Gastroesophageal sphincter (tissue), 3 donors: ENCODE measurements around the gene ARID3B.

Source experiments
- EP300 ChIP-seq: sonication (generic); formaldehyde crosslinking; IDR thresholded peaks from one replicate; pipeline ENCODE4 v1.6.1; 2017; ENCODE audit warnings: antibody characterized with exemption, mild to moderate bottlenecking
- POLR2A ChIP-seq, 2 donors: fragments of 450-650 bp; IDR thresholded peaks; one replicate each; pipeline ENCODE4 v1.6.1; 2017; ENCODE audit warnings: antibody characterized with exemption in 2 of 2, mild to moderate bottlenecking in 2 of 2, moderate library complexity in 1 of 2
- POLR2AphosphoS5 ChIP-seq: sonication (generic); formaldehyde crosslinking; IDR thresholded peaks from one replicate; pipeline ENCODE4 v1.6.1; 2017; ENCODE audit warnings: antibody characterized with exemption
- TF ChIP-seq, protein P1 (sequence below), 4 experiments: fragments of 200-600 bp in 2 of 4; fragments of 450-650 bp in 2 of 4; sonication (generic) in 1 of 4; IDR thresholded peaks; one replicate each; pipeline ENCODE4 v1.5.1; 2017 to 2019; ENCODE audit warnings: antibody characterized with exemption in 4 of 4, mild to moderate bottlenecking in 2 of 4, moderate library complexity in 2 of 4

DNA sequence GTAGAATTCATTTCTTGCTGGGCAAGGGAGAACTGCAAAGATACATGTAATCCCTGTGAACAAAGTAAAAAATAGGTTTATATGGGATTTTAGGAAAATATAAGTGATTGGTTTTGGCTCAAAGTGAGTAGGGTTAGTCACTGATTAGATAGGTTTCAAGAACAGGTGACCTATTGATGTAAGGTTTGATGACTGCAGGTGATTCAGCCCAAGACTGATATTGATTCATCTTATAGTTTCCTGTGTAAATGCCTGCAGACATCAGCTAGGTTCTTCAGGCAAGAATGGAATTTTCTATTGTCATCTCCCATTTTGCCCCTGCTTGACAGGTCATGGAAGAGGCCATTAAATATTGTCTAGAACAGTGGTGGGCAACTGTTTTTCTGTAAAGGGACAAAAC lies 23.9 kb upstream of the ARID3B start:
- TF ChIP-seq, protein P1, sequence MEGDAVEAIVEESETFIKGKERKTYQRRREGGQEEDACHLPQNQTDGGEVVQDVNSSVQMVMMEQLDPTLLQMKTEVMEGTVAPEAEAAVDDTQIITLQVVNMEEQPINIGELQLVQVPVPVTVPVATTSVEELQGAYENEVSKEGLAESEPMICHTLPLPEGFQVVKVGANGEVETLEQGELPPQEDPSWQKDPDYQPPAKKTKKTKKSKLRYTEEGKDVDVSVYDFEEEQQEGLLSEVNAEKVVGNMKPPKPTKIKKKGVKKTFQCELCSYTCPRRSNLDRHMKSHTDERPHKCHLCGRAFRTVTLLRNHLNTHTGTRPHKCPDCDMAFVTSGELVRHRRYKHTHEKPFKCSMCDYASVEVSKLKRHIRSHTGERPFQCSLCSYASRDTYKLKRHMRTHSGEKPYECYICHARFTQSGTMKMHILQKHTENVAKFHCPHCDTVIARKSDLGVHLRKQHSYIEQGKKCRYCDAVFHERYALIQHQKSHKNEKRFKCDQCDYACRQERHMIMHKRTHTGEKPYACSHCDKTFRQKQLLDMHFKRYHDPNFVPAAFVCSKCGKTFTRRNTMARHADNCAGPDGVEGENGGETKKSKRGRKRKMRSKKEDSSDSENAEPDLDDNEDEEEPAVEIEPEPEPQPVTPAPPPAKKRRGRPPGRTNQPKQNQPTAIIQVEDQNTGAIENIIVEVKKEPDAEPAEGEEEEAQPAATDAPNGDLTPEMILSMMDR (IDR thresholded peaks at IDR 0.05), result no peak
- TF ChIP-seq POLR2AphosphoS5, result no peak
- TF ChIP-seq POLR2A (IDR thresholded peaks at IDR 0.05), result no peak
- no peak for TF ChIP-seq EP300
